Limb (tissue), 2 donors: ENCODE data around the gene CEP85.

ENCODE experiments used
- DNase-seq, 2 donors: peaks; one replicate each; pipeline ENCODE4 v3.0.0-alpha.2; 2016; ENCODE audit errors: extremely low spot score in 2 of 2

The CEP85 gene

DNA sequence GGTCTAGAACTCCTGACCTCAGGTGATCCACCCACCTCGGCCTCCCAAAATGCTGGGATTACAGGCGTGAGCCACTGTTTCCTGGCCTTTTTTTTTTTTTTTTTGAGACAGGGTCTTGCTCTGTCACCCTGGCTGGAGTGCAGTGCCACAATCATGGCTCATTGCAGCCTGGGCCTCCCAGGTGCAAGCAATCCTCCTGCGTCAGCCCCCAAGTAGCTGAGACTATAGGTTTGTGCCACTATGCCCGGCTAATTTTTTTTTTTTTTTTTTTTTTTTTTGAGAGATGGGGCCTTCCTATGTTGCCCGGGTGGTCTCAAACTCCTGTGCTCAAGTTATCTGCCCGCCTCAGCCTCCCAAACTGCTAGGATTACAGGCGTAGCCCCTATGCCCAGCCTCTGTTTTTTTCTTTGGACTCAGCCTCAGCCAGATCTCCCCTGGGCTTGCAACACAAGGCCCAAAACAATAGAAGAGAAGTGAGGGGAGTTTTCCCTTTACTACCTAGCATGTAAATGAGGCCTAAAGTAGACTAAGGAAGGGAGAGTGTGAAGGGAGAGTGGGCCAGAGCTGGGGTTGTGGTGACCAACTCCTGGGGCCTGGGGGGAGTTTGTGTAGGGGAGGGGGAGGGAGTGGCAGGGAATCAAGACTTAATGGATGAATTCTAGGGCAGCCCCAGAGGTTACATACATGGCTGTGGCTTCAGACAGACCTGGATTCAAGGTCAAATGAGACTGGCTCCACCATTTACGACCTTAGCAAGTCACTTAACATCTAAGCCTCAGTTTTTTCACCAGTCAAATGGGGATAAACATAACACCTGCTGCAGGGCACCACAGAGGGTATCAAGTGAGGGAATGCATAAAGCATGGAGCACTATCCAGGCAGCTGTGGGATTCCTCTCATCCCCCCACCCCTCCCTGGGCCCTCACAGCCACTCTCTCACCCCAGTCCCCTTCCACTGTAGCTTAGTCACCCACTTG is 82.2 kb downstream of the CEP85 start:
- DNase-seq = no peak

DNA sequence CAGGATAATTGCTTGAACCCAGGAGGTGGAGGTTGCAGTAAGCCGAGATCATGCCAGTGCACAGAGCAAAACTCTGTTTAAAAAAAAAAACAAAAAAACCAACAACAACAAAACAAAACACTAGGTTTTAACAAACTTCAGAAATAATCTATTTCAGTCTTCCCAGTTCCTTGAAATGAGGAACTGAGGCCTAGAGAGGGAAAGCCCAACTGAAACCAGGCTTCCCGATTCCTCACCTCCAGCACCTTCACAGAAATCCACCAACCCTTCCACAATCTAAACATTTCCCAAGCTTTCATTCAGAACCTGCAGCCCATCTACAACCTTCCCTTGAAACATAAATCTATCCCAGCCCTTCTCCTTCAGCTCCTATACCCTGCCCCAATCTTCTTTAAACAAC is 83.1 kb downstream of the CEP85 start:
- DNase-seq = no peak

DNA sequence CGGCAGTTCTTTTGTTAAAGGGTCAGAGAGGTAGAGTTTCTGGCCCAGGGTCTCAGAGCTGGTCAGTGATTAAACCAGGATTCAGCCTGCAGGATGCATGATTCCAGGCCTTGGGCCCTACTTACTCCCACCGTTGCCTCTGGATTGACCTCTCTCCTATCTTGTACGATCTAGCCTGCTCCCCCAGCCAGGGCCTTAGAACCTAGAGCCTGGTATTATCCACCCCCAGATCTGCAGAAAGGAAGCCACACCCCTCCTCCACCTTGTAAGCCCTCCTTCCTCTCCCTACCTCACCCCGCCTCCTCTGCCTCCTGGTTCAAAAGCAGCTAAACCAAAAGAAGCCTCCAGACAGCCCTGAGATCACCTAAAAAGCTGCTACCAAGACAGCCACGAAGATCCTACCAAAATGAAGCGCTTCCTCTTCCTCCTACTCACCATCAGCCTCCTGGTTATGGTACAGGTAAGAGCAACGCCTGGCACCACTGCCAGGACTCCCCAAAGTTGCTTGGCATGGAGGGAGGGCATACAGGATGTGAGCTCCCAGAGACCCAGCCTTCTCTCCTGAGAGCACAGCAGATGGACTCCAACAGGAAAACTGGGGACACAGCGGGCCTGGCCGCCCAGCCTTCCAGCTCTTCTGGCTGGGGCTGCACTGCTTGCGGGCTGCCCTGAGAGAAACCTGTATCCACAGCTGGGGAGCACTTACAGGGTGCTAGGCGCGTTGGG is 83.8 kb downstream of the CEP85 start, which contains the start of gene CD52:
Gene CD52 (plus strand): TSS at position 347 of the 726 bp plus-strand sequence. CDS start 60 bp downstream, at position 407.
- DNase-seq = no peak

DNA sequence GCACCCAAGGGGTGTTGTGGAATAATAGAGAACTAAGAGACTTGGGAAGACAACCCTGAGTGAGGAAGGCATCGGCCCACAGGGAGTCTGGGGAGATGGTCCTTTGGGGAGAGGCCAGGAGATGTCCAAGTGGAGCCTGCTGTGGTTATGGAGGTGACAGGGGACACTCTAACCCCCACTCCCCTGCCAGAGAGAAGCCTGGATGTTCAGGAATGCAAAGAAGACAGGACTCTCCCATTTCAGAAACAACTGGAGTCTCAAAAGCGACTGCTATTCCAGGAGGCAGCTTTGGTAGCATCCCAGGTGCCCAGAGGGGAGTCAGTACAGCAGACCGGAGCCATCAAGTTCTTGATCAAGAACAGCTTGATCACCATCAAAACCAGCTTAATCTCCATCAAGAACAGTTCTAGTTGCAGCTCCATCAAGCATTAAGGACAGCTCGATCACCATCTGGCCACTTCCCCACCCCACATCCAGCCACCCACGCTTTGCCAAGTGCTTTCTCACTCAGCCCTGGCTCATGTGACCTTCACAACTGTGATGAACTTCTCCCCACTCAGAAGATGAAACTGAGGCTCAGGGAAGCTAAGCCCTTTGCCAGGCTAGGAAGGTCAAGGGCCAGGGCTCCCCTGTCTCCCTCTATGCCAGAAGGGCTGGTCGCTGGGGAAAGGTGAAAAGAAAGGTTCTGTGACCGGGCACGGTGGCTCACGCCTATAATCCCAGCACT is 84.5 kb downstream of the CEP85 start:
- no peak for DNase-seq

DNA sequence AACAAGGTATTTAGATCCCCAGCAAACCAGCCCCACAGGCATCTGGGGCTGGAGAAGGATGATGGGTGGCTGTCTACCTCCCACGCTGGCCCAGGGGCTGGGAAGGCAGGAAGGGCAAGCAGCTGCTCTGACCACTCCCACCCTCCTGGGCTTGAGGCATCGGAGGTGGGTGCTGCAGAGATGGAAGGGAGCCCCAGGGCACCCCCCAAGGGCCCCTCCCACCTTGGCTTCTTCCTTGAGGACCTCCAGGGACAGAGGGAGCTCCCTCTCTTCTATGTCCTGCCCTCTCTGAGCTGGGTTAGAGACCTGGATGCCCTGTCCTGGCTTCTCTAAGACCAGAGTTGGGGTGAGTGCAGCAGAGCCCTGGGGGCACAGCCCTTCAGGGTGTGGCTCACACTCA is 86.9 kb downstream of the CEP85 start:
- DNase-seq = no peak

DNA sequence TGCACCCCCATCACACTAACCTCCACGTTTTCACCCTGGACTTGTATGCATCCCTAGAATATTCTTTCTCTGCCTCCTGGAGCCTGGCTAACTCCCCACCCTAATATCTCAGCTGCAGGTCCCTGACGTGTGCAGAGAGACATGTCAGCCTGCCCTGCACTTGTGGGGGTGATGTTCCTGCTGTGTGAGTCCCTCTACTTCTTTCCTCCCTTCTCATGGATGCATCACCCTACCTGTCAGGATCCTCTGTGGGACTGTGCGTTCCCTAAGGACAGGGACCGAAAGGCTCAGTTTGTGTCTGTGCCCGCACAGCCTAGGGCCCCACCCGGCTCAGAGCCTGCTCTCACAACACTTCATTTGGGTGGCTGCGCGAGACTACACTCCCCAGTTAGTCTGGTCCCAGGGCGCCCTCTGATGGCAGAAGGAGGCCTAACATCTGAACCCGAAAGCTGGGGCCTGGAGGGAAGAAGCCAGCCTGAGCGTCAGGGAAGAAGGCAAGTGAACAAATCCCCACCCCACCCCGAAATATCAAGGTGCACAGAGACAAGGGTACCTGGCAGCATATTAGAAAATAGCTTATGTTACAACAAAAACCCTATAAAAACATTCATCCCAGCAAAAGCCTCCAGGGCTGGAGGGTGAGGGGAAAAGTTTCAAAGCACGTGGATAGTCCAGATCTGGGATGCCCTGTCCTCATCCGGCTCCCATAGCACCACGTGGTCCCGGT is 87.5 kb downstream of the CEP85 start:
- DNase-seq = peak; percentile 81 to 92

DNA sequence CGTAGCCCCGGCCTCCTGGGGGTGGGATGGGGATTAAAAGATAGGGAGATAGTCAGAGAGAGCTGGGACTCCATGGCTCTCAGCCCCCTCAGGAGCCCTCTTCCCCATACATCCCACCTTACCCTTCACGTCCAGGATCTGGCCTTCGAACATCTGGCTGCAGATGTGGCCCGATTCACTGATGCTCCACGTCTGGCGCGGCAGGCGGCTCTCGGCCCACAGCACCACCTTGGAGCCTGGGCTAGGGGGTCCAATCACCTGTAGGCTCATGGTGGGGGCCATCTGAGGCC is 88.0 kb downstream of the CEP85 start:
- no peak for DNase-seq

DNA sequence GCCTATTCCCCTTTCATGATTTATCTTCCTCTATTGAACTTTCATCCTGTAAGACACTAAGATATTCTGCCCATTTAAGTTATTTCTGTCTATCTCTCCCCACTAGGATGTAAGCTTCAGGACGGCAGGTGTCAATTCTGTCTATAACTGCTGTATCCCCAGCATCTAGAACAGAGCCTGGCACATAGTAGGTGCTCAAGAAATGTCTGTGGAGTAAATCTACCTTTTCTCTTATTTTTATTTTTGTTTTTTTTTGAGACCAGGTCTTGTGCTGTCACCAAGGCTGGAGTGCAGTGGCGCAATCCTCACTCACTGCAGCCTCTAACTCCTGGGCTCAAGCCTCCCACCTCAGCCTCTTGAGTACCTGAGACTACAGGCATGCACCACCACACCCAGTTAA is 89.4 kb downstream of the CEP85 start:
- DNase-seq = no peak

DNA sequence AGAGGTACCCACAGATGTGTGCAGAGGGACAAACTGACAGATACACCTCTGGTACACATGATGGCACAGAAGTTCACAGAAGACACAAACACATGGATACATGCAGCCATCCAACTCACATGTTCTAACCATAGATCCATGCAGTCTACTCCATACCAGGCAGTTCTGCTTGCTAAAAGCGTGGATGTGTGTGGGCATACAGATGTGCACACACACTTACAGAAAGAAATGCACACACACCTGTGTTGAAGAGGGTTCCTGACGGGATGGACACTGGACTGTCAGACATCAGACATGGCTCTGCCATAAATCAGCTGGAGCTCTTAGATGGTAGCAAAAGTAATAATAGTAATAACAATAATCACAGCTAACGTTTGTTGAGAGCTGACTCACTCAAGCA is 90.5 kb downstream of the CEP85 start:
- no peak for DNase-seq

DNA sequence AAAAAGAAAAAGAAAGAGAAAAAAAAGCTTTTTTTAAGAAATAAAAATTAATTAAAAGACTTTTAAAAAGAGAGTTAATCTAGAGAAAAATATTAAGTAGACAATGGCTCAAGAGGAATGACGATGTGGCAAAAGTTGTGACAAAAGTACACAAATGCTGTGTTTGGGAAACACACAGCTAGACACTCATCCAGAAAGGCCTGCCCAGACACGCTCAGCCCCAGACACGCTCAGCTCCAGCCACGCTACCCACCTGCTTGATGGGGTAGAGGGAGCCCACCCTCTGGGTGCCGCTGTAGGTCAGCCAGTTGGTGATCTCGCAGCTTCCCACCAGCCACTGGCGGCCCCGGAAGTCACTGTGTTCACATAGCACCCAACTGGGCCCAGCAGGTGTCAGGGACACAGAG is 94.0 kb downstream of the CEP85 start:
- no peak for DNase-seq
